SJSA1 (cell line): Measurements from ENCODE around the gene FERMT3. TPM values are rescaled to one million over a fixed set of nuclear protein-coding genes. Genes with fewer than 3 reads are reported as not detected.
A peak's percentile ranks its signal among the peaks of the same experiment; 100 is the strongest.

Source experiments
- DNase-seq, 2 experiments: peaks; one replicate each; pipeline ENCODE4 v3.0.0-alpha.2; 2015 to 2020; ENCODE audit warnings: low spot score in 2 of 2, low read depth in 1 of 2
- H3K27ac ChIP-seq: fragments of 250-450 bp; sonication (Bioruptor Pico); 2 replicates; pipeline ENCODE4 v1.5.1; 2020; ENCODE audit warnings: mild to moderate bottlenecking, moderate library complexity
- H3K27me3 ChIP-seq: fragments of 250-450 bp; sonication (Bioruptor Pico); replicated peaks from 2 replicates; pipeline ENCODE4 v1.5.1; 2020; ENCODE audit warnings: mild to moderate bottlenecking, moderate library complexity
- H3K36me3 ChIP-seq: fragments of 250-450 bp; sonication (Bioruptor Pico); 2 replicates; pipeline ENCODE4 v1.5.1; 2020; ENCODE audit warnings: mild to moderate bottlenecking
- H3K4me1 ChIP-seq: fragments of 250-450 bp; sonication (Bioruptor Pico); replicated peaks from 2 replicates; pipeline ENCODE4 v1.6.1; 2021; ENCODE audit warnings: mild to moderate bottlenecking
- H3K4me3 ChIP-seq: fragments of 250-450 bp; sonication (Bioruptor Pico); 2 replicates; pipeline ENCODE4 v1.5.1; 2020; ENCODE audit warnings: mild to moderate bottlenecking
- H3K9me3 ChIP-seq: fragments of 250-450 bp; sonication (Bioruptor Pico); replicated peaks from 2 replicates; pipeline ENCODE4 v1.5.1; 2020; ENCODE audit warnings: mild to moderate bottlenecking
- total RNA-seq: library from RNA; depleted of rRNA; stranded (reverse); fragments of >200 nt; shearing (Covaris generic); gene quantifications from 2 replicates; pipeline ENCODE4 v1.2.3, GENCODE V29; 2014

Gene FERMT3
- total RNA-seq, 1 experiment from 2014 or later, result 0.84 TPM

DNA sequence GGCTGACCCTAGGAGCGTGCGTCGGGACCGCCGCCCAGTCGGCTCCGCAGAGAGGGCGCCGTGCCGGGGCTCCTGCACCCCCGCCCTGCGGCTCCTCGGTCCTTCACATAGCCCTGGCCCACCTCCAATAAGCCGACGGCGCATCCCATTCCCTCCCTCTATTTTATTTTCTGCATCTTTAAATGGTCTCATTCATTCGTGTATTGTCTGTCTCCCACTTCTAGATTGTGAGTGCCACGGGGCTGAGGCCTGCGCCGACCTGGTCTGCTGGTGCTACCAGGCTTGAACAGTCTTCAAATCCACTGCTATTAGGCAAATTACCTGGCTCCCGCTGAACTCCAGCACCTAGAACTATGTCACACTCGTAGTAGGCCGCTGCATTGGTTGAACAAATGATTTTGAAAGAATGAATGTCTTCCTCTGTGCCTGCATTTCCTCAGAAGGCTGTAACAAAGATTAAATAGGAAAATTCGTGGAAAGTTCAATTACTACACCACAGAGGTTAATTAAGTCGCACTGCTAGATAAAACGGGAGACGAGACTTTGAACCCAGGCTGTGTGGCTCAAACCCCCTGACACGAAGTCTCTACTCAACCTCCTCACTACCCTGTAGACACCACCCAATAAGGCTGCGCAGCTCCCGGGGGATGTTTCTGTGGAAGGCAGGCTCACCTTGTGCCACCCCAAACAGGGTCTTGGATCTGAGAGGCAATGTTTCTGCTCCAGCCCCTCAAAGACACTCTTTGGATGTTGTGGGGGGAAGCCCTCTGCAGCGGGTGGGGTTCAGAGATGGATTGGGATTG, 41.4 kb downstream of the FERMT3 start:
- Histone ChIP-seq H3K4me3 (peak overlapping the region; percentile 79), H3K9me3 (peaks cover 3% of the 10 kb centered on the region; the same call in 1 of the 2 replicates), H3K27me3 (no peaks in the 10 kb centered on the region), H3K4me1 (peaks cover 55% of the 10 kb centered on the region), H3K27ac (no peak overlapping the region), H3K36me3 (peaks cover 40% of the 10 kb centered on the region)
- DNase-seq, result no peak

DNA sequence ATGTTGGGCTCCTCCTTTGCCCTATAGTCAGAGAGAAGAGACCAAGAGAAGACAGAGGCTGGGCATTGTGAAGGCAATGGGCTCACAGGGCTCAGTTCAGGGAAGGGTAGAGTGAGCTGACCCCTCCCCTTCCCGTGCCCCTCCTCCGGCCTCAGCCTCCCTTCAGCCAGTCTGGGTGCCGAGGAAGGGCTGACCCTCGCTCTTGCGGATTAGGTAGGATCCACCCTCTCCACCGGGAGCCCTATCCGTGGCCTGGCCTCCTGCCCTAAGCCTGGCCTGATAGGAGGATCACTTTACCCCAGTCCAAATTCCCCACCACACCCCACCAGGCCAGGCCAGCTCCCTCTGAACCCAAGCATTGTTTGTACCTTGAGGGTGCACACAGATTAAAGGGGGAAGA, 42.1 kb downstream of the FERMT3 start:
- Histone ChIP-seq H3K27me3 (no peaks in the 10 kb centered on the region), H3K27ac (no peak overlapping the region), H3K36me3 (peaks cover 33% of the 10 kb centered on the region), H3K4me3 (no peak overlapping the region), H3K9me3 (peaks cover 3% of the 10 kb centered on the region; the same call in 1 of the 2 replicates), H3K4me1 (peaks cover 52% of the 10 kb centered on the region)
- no peak for DNase-seq

DNA sequence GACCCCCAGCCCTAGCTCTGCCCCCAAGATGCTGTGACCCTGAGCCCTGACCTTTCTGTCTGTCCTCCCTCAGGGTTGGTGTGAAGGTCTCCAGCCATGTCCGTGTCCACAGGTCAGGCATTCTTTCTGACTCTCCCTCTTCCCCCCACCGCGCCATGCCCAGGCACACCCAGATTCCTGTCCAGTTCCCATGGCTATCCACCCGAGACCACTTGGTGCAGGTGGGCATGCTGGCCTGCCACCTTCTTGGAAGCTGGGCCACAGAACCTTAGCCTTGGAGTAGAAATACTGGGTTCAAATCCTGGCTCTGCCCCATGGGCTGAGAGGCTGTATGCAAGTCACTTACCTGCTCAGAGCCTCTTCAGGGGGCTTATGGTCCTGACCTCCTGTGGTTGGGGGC, 42.5 kb downstream of the FERMT3 start:
- Histone ChIP-seq H3K27ac (no peak overlapping the region), H3K4me3 (no peak overlapping the region), H3K9me3 (peaks cover 3% of the 10 kb centered on the region; the same call in 1 of the 2 replicates), H3K4me1 (peaks cover 53% of the 10 kb centered on the region), H3K36me3 (peaks cover 30% of the 10 kb centered on the region), H3K27me3 (no peaks in the 10 kb centered on the region)
- no peak for DNase-seq

DNA sequence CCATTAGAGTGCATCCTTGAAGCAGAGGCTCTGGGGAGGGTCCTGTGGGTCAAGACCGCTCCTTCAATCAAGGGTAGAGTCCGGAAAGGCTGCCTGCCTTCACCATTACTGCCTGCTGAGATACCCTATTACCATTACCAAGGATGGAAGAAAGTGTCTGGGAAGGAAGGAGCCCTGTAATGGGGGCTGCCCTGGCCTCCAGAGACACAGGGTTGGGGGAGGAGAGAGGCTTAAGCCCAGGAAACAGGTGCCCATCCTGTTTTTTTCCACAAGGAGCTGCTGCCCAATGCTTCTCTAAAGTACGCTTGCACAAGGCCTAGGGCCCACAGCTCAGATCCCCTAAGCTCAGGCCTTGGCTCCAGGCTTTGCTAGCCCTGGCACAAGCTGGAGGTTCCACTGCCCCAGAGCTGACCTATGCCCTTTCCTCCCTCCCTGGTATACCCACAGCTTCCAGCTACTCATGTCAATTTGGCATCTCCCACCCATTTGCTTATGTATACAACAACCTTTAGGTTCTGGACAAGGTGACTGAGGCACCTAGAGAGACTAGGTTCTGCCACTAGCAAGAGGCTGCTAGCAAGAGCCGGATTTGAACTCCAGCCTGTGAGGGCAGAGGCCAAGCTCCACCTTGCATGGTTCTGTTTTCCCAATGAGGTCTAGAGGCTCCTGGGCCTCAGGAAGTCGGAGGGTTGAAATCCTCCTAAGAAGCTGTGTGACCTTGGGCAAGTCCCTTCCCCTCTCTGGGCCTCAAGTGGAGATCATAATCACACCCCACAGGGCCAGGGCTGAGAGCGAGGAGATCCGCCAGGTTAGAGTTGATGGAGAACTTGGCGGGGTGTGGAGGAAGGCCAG, 43.3 kb downstream of the FERMT3 start:
- H3K36me3 ChIP-seq, result peaks cover 31% of the 10 kb centered on the region
- no peak overlapping the region for H3K27ac ChIP-seq
- no peak for DNase-seq

DNA sequence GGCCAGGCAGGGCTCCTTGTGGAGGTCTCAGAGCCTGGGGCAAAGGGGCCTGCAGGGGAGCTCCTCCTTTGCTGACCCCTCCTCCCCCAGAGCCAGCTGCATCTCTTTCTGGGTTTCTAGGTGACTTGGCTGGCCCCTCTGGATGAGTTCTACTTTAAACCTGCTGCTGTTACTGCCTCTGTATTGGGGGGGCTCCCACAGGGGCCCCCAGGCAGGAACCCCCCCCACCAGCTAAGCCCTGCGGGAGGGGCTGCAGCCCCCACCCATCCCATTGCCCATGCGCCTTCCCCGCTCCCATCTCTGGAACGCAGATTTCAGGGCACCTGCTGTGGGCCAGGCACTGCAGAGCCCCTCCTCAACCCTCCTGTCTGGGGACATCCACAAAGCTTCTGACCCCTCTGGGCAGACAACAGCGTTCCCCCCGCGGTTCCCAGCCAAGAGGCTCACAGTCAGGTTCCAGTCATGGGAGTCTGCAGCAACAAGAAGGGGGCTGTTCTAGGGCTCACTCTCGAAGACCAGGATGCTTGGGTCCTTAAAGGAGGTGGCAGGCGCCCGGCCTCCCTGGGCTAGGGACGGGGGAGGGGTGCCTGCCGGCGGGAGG, 44.0 kb downstream of the FERMT3 start:
- Histone ChIP-seq H3K27ac (no peak overlapping the region), H3K4me1 (peaks cover 46% of the 10 kb centered on the region), H3K36me3 (peaks cover 31% of the 10 kb centered on the region), H3K4me3 (peak overlapping the region; percentile 95), H3K9me3 (peaks cover 3% of the 10 kb centered on the region; the same call in 1 of the 2 replicates), H3K27me3 (no peaks in the 10 kb centered on the region)
- DNase-seq, result no peak

More for the DNA sequence above, 43.3 kb downstream of the FERMT3 start:
- peaks cover 3% of the 10 kb centered on the region; the same call in 1 of the 2 replicates for H3K9me3 ChIP-seq
- H3K4me1 ChIP-seq, result peaks cover 53% of the 10 kb centered on the region
- no peak overlapping the region for H3K4me3 ChIP-seq
- H3K27me3 ChIP-seq, result no peaks in the 10 kb centered on the region

DNA sequence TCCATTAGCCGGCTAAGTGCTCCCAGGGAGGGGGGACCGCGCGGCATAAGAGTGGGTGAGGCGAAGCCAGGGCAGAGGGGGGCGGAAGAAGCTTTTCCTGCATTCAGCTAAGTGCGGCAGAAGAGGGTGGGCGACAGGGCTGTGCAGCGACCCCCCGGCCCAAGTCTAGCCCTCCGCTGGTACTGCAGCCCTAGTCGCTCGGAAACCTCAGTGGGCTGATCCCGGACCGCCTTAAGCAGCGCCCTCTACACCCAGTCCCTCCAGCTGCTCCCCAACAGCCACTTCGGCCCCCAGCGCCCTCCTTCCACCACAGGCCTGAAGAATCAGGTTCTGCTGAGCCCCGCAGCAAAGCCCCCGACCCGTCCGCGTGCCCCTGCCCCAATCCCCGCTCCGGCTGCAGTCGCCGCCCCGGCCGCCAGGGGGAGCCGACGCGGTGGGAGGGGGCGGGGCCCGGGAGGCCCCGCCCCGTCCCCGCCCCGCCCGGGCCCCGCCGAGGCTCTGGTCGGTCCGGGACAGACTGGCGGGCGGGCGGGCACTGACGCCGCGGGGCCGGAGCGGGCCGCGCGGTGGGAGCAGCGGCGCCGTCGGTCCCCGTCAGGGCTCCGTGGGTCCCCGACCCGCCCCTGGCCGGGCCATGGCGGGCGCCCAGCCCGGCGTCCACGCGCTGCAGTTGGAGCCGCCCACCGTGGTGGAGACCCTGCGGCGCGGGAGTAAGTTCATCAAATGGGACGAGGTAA, 44.7 kb downstream of the FERMT3 start, which contains the start of gene PLCB3:
TSS of gene PLCB3 (plus strand) at position 515 of the 737 bp plus-strand sequence. CDS start at position 635, 120 bp downstream.
- Histone ChIP-seq H3K9me3 (peaks cover 3% of the 10 kb centered on the region; the same call in 1 of the 2 replicates), H3K27ac (peak within 1 kb of the TSS; percentile 37), H3K36me3 (peaks cover 31% of the 10 kb centered on the region), H3K4me1 (peaks cover 39% of the 10 kb centered on the region), H3K27me3 (no peaks in the 10 kb centered on the region), H3K4me3 (peak within 1 kb of the TSS; percentile 95)
- peak in 1 of 2 experiments; percentile 67 for DNase-seq

DNA sequence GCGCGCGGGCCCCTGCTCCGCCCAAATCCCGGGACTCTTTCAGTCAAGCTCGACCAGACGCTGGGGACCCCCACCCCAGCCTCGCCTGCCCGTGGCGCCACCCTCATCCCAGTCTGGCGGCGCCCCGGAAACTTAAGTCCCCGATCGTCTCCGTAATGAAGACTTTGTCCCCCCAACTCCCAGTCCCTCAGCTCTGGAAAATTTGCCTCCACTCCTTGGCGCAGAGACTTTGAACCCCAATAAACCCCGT, 45.2 kb downstream of the FERMT3 start:
- Histone ChIP-seq H3K4me1 (peaks cover 38% of the 10 kb centered on the region), H3K36me3 (peaks cover 34% of the 10 kb centered on the region), H3K27me3 (no peaks in the 10 kb centered on the region), H3K4me3 (peak overlapping the region; percentile 95), H3K27ac (peak overlapping the region; percentile 37), H3K9me3 (peaks cover 3% of the 10 kb centered on the region; the same call in 1 of the 2 replicates)
- peak in 1 of 2 experiments; percentile 43 for DNase-seq

DNA sequence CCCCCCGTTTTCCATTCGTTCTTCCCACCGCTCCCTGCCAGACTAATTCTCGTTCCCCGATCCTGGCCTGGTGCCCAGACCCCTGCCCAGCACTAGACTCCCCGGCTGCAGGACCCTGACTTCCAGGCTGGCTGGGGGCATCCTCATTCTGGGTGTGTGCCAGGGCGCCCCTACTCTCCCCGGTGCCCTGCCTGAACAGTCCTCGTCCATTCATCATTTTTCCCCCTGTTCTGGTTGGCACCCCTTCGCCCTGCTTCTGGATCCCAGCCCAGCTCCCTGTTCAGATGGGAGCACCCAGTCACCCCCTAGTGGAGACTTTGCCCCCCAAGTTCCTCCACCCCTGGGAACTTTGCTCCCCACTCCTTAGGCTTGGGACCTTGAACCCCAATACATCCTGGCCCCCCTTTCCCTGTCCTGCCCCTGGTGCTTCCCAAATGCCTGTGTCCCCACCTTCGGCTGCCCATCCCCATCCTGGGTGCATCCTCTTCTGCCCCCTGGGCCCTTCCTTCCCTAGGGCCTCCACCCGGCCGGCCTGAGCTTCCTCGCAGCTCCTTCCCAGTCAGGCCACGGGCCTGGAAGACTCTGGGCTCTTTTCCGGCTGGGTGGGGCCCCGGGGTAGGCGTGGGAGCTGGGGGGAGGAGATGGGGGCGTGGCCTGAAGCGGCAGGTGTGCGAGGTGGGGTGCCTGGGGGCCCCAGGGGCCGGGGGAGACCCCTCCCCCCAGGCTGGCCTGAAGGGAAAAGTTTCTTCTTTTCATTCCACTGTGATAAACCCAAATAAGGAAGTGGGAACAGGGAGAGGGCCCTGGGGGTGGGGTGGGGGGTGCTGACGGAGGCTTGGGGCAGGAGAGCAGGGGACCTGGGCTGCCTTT, 45.7 kb downstream of the FERMT3 start:
- H3K4me1 ChIP-seq, result peaks cover 34% of the 10 kb centered on the region
- H3K27ac ChIP-seq, result peak overlapping the region; percentile 37
- H3K9me3 ChIP-seq, result peaks cover 3% of the 10 kb centered on the region; the same call in 1 of the 2 replicates
- peaks cover 38% of the 10 kb centered on the region for H3K36me3 ChIP-seq
- DNase-seq, result peak; percentile 57 to 74
- peak overlapping the region; percentile 95 for H3K4me3 ChIP-seq
- no peaks in the 10 kb centered on the region for H3K27me3 ChIP-seq

DNA sequence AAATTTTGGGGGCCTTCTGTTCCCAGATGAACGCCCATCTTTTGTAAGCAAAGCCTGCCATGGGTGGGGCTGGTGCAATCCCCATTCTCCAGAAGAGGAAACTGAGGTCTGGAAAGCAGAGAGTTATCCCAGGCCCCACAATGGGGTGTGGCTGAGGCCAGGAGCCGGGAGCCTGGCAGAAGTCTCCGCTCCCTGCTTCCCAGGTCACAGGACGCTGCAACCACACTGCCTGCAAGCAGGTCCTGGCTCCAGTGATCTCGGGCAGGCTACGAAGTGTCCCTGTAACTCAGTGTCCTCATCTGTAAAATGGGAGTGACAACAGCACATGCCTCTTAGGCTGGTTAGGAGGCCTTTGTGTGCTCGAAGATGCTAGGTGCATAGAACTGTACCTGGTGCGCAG, 46.5 kb downstream of the FERMT3 start:
- DNase-seq, result no peak
- Histone ChIP-seq H3K9me3 (peaks cover 3% of the 10 kb centered on the region; the same call in 1 of the 2 replicates), H3K27ac (no peak overlapping the region), H3K4me1 (peaks cover 25% of the 10 kb centered on the region), H3K36me3 (peaks cover 46% of the 10 kb centered on the region), H3K27me3 (no peaks in the 10 kb centered on the region), H3K4me3 (no peak overlapping the region; the same call in 1 of the 2 replicates)

DNA sequence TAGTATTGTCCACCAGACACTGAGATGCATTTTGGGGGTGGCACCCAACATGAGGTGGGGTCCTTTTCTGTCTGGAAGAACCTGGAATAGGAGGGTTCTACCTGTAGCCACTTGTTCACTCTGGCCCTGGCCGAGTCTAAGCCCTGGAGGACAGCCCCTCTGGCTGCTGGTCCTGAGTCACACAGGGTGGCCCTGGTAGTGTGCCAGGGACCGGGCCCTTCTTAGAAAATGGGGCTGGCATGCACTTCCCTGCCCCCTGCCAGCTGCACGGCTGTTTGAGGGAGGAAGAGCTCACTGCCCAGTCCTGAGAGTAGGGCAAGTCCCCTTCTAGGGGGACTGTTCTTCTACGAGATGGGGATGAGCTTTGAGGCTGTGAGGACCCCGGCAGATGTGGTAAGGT, 47.0 kb downstream of the FERMT3 start:
- Histone ChIP-seq H3K4me1 (peaks cover 25% of the 10 kb centered on the region), H3K9me3 (peaks cover 3% of the 10 kb centered on the region; the same call in 1 of the 2 replicates), H3K27me3 (no peaks in the 10 kb centered on the region), H3K27ac (no peak overlapping the region), H3K36me3 (peaks cover 51% of the 10 kb centered on the region), H3K4me3 (no peak overlapping the region)
- DNase-seq, result no peak

DNA sequence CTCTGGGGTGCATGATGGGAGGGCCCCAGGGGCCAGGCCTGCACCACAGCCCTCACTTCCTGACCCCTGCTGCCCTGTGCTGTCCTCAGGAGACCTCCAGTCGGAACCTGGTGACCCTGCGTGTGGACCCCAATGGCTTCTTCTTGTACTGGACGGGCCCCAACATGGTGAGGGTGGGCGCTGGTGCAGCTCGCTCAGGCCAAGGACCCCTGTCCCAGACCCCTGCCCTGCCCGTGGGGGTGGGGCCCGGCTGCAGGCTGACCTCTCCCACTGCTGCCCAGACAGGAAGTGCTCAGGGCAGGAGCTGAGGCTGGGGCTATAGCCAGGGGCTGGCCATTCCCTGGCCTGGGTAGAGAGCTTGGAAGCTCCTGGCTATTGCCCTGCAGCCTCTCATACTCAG, 47.8 kb downstream of the FERMT3 start:
- H3K4me1 ChIP-seq, result peaks cover 25% of the 10 kb centered on the region

More for the DNA sequence above, 47.8 kb downstream of the FERMT3 start:
- no peaks in the 10 kb centered on the region for H3K27me3 ChIP-seq
- peaks cover 59% of the 10 kb centered on the region for H3K36me3 ChIP-seq
- H3K9me3 ChIP-seq, result peaks cover 3% of the 10 kb centered on the region; the same call in 1 of the 2 replicates
- no peak for DNase-seq
- H3K4me3 ChIP-seq, result no peak overlapping the region
- H3K27ac ChIP-seq, result no peak overlapping the region
